HG02759 (cell line): Measurements from ENCODE around the gene ALDH1A1.
"Not testable (repeated sequence)": the region's sequence is repeated elsewhere in the genome, so short reads cannot be mapped to it uniquely, and the experiment has no call there.

Experiments used
- ATAC-seq: cut with Tn5 transposase; IDR thresholded peaks from one replicate; pipeline ENCODE4 v1.9.1; 2021; ENCODE audit warnings: mild to moderate bottlenecking, moderate library complexity; ENCODE audit not compliant: unreplicated experiment

ALDH1A1 gene

GRCh38 chr9:72945391-72945790 is 7.5 kb downstream of the ALDH1A1 start:
- ATAC-seq: no peak

GRCh38 chr9:72943844-72944462 is 8.9 kb downstream of the ALDH1A1 start:
- no peak for ATAC-seq

- ATAC-seq: no peak
Observed at GRCh38 chr9:72942451-72942850, 10.4 kb downstream of the ALDH1A1 start.

GRCh38 chr9:72939581-72939980 is 13.3 kb downstream of the ALDH1A1 start:
- ATAC-seq: not testable (repeated sequence)

GRCh38 chr9:72937545-72937944 is 15.3 kb downstream of the ALDH1A1 start:
- no peak for ATAC-seq

GRCh38 chr9:72936679-72937078 is 16.2 kb downstream of the ALDH1A1 start:
- no peak for ATAC-seq

GRCh38 chr9:72936266-72936665 is 16.6 kb downstream of the ALDH1A1 start:
- no peak for ATAC-seq

- no peak for ATAC-seq
Observed at GRCh38 chr9:72935595-72935994, 17.3 kb downstream of the ALDH1A1 start.

GRCh38 chr9:72933730-72934665 is 18.9 kb downstream of the ALDH1A1 start:
- ATAC-seq: no peak

- ATAC-seq: no peak
Observed at GRCh38 chr9:72932619-72933018, 20.2 kb downstream of the ALDH1A1 start.

- no peak for ATAC-seq
Observed at GRCh38 chr9:72931897-72932296, 21.0 kb downstream of the ALDH1A1 start.

GRCh38 chr9:72931437-72931836 is 21.4 kb downstream of the ALDH1A1 start:
- ATAC-seq: no peak

GRCh38 chr9:72930828-72931227 is 22.0 kb downstream of the ALDH1A1 start:
- ATAC-seq: no peak

GRCh38 chr9:72929542-72929941 is 23.3 kb downstream of the ALDH1A1 start:
- no peak for ATAC-seq

- no peak for ATAC-seq
Observed at GRCh38 chr9:72928042-72928507, 24.8 kb downstream of the ALDH1A1 start.

- ATAC-seq: no peak
Observed at GRCh38 chr9:72926506-72926905, 26.3 kb downstream of the ALDH1A1 start.

GRCh38 chr9:72925891-72926290 is 27.0 kb downstream of the ALDH1A1 start:
- no peak for ATAC-seq

- ATAC-seq: no peak
Observed at GRCh38 chr9:72925126-72925789, 27.6 kb downstream of the ALDH1A1 start.

GRCh38 chr9:72924154-72924790 is 28.6 kb downstream of the ALDH1A1 start:
- ATAC-seq: no peak

GRCh38 chr9:72923077-72923476 is 29.8 kb downstream of the ALDH1A1 start:
- no peak for ATAC-seq
